NCI-H510A treated with DMSO at 0.1 percent for 48 hours (cell line): Measurements from ENCODE around the gene PCSK2.

Source experiments
- DNase-seq: peaks from one replicate; lab custom pipeline; 2025; lab: John Stamatoyannopoulos, UW

The PCSK2 gene

GRCh38 chr20:17262786-17263185 lies 35.9 kb downstream of the PCSK2 start:
- DNase-seq: no peak

- DNase-seq: no peak
Measured at GRCh38 chr20:17273717-17274116, 46.9 kb downstream of the PCSK2 start.

GRCh38 chr20:17276101-17276500 lies 49.3 kb downstream of the PCSK2 start:
- no peak for DNase-seq

GRCh38 chr20:17281478-17281877 lies 54.6 kb downstream of the PCSK2 start:
- DNase-seq: peak; percentile 59

- no peak for DNase-seq
Measured at GRCh38 chr20:17282501-17282900, 55.7 kb downstream of the PCSK2 start.

GRCh38 chr20:17287503-17287902 lies 60.7 kb downstream of the PCSK2 start:
- no peak for DNase-seq

- no peak for DNase-seq
Measured at GRCh38 chr20:17287998-17288397, 61.2 kb downstream of the PCSK2 start.

GRCh38 chr20:17295151-17295726 lies 68.4 kb downstream of the PCSK2 start:
- DNase-seq: peak; percentile 29

- DNase-seq: no peak
Measured at GRCh38 chr20:17295991-17296390, 69.2 kb downstream of the PCSK2 start.

GRCh38 chr20:17298171-17298570 lies 71.3 kb downstream of the PCSK2 start:
- DNase-seq: no peak

GRCh38 chr20:17298751-17299150 lies 71.9 kb downstream of the PCSK2 start:
- no peak for DNase-seq

- no peak for DNase-seq
Measured at GRCh38 chr20:17300113-17300512, 73.3 kb downstream of the PCSK2 start.

GRCh38 chr20:17304774-17305173 lies 77.9 kb downstream of the PCSK2 start:
- DNase-seq: no peak

- DNase-seq: no peak
Measured at GRCh38 chr20:17306427-17306826, 79.6 kb downstream of the PCSK2 start.

- DNase-seq: no peak
Measured at GRCh38 chr20:17314264-17314663, 87.4 kb downstream of the PCSK2 start.

- no peak for DNase-seq
Measured at GRCh38 chr20:17315407-17316231, 88.8 kb downstream of the PCSK2 start.

GRCh38 chr20:17316316-17317038 lies 89.6 kb downstream of the PCSK2 start:
- no peak for DNase-seq

GRCh38 chr20:17317341-17317740 lies 90.5 kb downstream of the PCSK2 start:
- no peak for DNase-seq

GRCh38 chr20:17320456-17320855 lies 93.6 kb downstream of the PCSK2 start:
- no peak for DNase-seq

- no peak for DNase-seq
Measured at GRCh38 chr20:17326096-17326495, 99.3 kb downstream of the PCSK2 start.

- DNase-seq: no peak
Measured at GRCh38 chr20:17327185-17328148, 100.6 kb downstream of the PCSK2 start.

- DNase-seq: no peak
Measured at GRCh38 chr20:17334932-17335331, 108.1 kb downstream of the PCSK2 start.
